Activated CD8-positive, alpha-beta T cell treated with anti-CD3 and anti-CD28 coated beads, Interleukin-2, amount 10 ng/mL, durations not matched to agents 7 days and 5 days (primary cell): ENCODE measurements around the gene CMIP. TPM values are rescaled to one million over a fixed set of nuclear protein-coding genes. Genes with fewer than 3 reads are reported as not detected.

Experiments
- ATAC-seq: fragments of 150-1000 bp; cut with Tn5 transposase; one replicate; pipeline ENCODE4 v1.10.0; 2021; ENCODE audit warnings: moderate library complexity
- CTCF ChIA-PET: fragments of 350-600 bp; sonication (Branson Sonifier 250); formaldehyde crosslinking; loops from one replicate; lab custom pipeline; 2021; ENCODE audit warnings: antibody characterized with exemption; lab: Charles Lee
- POLR2A ChIA-PET: fragments of 350-600 bp; sonication (Branson Sonifier 250); formaldehyde crosslinking; loops from one replicate; lab custom pipeline; 2021; ENCODE audit warnings: antibody characterized with exemption; lab: Charles Lee
- DNase-seq: peaks from one replicate; pipeline ENCODE4 v3.0.0-alpha.2; 2020
- H3K27ac Mint-ChIP-seq: one replicate; pipeline ENCODE4 v1.8.0; 2021; ENCODE audit warnings: mild to moderate bottlenecking, mixed read lengths
- H3K27me3 Mint-ChIP-seq: one replicate; pipeline ENCODE4 v1.8.0; 2021; ENCODE audit warnings: low read depth, mixed read lengths
- H3K36me3 Mint-ChIP-seq: one replicate; pipeline ENCODE4 v1.8.0; 2021; ENCODE audit warnings: low read depth, mixed read lengths
- H3K4me1 Mint-ChIP-seq: one replicate; pipeline ENCODE4 v1.8.0; 2021; ENCODE audit warnings: low read depth, mixed read lengths
- H3K4me3 Mint-ChIP-seq: one replicate; pipeline ENCODE4 v1.8.0; 2021; ENCODE audit warnings: mild to moderate bottlenecking, mixed read lengths
- H3K9me3 Mint-ChIP-seq: one replicate; pipeline ENCODE4 v1.8.0; 2022; ENCODE audit warnings: mixed read lengths; ENCODE audit not compliant: insufficient read depth
- total RNA-seq, 2 experiments: library from RNA; stranded (reverse); gene quantifications; one replicate each; pipeline ENCODE4 v1.2.3, GENCODE V29; 2021

CMIP gene
- total RNA-seq, 2 experiments from 2014 or later: 62.5 to 70.4 TPM

DNA sequence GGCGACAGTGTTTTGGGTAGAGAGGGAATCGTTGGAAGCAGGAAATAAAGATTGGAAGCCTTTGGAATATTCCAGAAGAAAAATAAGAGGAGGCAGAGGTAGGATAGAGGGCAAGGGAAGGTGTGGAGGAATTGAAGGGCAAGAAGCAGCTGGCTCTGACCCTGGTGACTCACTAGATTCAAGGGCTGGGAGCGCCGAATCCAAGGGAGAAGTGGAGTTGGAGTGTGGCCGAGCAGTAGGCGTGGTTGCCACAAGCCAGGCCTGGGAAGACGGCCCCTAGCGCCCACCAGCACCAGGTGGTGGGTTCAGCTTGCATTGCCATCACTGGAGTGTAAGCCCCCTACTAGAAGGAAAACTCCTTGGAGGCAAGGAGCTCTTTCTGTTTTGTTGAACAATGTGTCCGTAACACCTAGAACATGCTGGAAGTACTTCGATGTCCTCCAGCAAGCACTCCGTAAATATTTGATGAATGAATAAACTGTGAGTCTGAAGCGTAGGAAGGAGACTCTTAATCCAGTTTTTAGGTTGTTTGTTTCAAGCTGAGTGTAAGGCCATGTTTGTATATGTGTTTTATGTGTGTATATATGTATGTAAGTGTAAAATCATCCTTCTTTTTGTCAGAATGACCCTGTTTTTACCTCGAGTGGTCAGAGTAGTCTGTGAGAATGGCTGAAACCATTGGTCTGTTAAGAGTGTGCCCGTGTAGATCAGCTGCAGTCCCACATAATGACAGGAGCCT is 139.5 kb downstream of the CMIP start:
- peaks cover 6% of the 10 kb centered on the region for H3K36me3 Mint-ChIP-seq
- H3K27ac Mint-ChIP-seq: no peak overlapping the region
- no peak overlapping the region for H3K4me3 Mint-ChIP-seq
- no peaks in the 10 kb centered on the region for H3K27me3 Mint-ChIP-seq
- ChIA-PET POLR2A (no interaction called here), CTCF (no interaction called here)
- H3K4me1 Mint-ChIP-seq: no peaks in the 10 kb centered on the region
- ATAC-seq: no peak
- no peak for DNase-seq
- no peaks in the 10 kb centered on the region for H3K9me3 Mint-ChIP-seq

DNA sequence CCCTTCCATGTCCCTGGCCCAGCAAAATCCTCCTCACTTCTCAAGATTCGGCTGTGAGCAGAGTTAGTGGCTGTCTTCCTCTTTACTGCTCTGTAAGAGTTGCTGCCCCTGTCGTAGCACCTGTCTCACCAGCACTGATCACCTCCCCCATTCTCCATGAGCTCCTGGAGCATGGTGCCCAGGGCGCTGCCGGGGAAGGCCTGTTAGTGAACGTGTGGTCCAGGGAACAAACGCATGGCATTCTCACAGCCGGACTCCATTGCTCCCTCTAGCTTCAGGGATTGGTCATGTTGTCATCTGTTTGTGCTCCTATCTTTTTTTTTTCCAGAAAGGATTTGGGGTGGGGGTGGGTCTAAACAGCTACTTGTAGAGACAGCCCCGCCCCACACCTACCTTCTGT is 141.2 kb downstream of the CMIP start:
- ChIA-PET CTCF (no interaction called here), POLR2A (no interaction called here)
- H3K4me1 Mint-ChIP-seq: no peaks in the 10 kb centered on the region
- H3K27me3 Mint-ChIP-seq: no peaks in the 10 kb centered on the region
- H3K36me3 Mint-ChIP-seq: peaks cover 7% of the 10 kb centered on the region
- H3K27ac Mint-ChIP-seq: peak overlapping the region; percentile 41
- DNase-seq: no peak
- H3K4me3 Mint-ChIP-seq: no peak overlapping the region
- ATAC-seq: no peak
- no peaks in the 10 kb centered on the region for H3K9me3 Mint-ChIP-seq

DNA sequence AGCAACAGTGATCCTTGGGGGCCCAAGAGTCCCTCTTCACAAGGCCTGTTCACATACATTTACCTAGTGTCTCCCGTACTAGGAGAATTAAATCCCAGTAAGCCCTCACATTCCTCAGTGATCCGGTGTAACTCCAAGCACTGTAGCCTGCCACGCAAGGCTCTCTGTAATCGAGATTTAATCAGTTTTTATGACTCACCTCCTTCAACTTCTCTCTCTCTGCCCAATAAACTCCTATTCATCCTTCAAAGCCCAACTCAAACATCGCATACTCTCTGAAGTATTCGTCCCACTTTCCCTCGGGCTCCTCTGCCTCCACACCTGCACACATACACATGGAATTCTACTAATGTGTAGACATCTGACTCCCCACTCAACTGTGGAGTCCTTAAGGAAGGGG is 141.8 kb downstream of the CMIP start:
- Mint-ChIP-seq H3K9me3 (no peaks in the 10 kb centered on the region), H3K4me1 (no peaks in the 10 kb centered on the region), H3K27me3 (no peaks in the 10 kb centered on the region), H3K27ac (no peak overlapping the region), H3K36me3 (peaks cover 7% of the 10 kb centered on the region), H3K4me3 (no peak overlapping the region)
- DNase-seq: no peak
- POLR2A ChIA-PET: no interaction called here
- no peak for ATAC-seq
- CTCF ChIA-PET: no interaction called here

DNA sequence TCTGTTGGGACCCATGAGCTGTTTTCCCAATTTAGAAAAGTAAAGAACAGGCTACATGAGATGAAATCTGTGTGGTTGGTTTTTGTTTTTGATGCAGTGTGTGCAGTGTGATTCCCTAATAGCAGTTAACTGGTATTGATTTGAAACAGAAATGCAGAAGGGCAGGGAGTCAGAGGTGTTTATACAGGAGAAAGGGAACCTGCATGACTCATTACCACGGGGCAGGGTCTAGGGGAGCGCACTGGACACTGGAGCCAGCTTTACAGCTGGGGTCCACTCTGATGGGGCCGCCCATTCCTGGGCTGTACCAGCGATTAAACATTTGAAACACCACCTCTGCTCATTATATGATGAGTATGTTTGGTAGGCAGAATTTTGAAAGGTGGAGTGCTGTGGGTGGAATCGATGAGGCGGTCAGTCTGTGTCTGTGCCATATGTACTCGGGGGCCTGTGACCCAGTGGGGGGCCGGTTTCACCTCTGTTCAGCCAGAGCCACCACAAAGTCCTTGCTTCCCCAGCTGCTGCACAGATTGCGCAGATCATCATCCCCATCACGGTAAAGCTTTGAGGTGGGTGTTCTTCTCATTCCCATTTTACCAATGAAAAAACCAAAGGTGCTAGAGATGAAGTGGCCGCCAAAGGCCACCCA is 142.5 kb downstream of the CMIP start:
- H3K27ac Mint-ChIP-seq: no peak overlapping the region
- POLR2A ChIA-PET: no interaction called here
- CTCF ChIA-PET: interaction anchor here (0.5 kb wide), 1 partner anchor 383 kb away, joined by 3 read pairs; no protein-coding TSS in a partner anchor

DNA sequence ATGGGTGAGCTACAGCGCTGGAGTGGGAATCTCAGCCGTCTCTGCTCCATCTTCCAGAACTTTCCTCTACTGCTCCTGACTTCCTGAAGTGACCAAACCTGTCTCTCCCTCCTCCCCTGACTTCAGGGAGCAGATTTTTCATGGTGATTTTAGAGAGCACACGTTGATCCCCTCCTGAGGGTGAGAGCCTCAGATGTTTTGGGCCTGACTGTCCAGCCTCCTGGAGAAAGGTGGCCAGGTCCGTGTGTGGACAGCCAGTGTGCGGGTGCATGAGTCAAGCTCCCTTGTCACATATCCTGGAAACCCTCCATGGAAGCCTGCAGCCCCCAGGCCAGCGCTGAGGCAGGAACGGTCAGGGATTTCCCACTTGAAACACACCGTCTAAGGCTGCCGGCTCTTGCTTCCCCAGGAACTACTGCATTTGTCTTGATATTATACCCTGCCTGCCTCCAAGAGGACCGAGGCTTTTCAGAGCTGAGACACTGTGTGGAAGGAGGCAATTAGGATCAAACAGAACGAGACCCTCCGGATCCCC is 143.1 kb downstream of the CMIP start:
- no peak overlapping the region for H3K4me3 Mint-ChIP-seq
- H3K9me3 Mint-ChIP-seq: no peaks in the 10 kb centered on the region
- ATAC-seq: no peak
- POLR2A ChIA-PET: interaction anchor here (0.6 kb wide), 1 partner anchor 88 kb away, joined by 5 read pairs; no protein-coding TSS in a partner anchor
- no peak overlapping the region for H3K27ac Mint-ChIP-seq
- H3K4me1 Mint-ChIP-seq: no peaks in the 10 kb centered on the region
- H3K27me3 Mint-ChIP-seq: no peaks in the 10 kb centered on the region
- peaks cover 7% of the 10 kb centered on the region for H3K36me3 Mint-ChIP-seq
- DNase-seq: no peak
- CTCF ChIA-PET: interaction anchor here (0.5 kb wide), 1 partner anchor 384 kb away, joined by 3 read pairs; no protein-coding TSS in a partner anchor

More for the DNA sequence above, 142.5 kb downstream of the CMIP start:
- no peak overlapping the region for H3K4me3 Mint-ChIP-seq
- ATAC-seq (no peak), DNase-seq (no peak)
- no peaks in the 10 kb centered on the region for H3K4me1 Mint-ChIP-seq
- no peaks in the 10 kb centered on the region for H3K27me3 Mint-ChIP-seq
- H3K9me3 Mint-ChIP-seq: no peaks in the 10 kb centered on the region
- peaks cover 7% of the 10 kb centered on the region for H3K36me3 Mint-ChIP-seq

DNA sequence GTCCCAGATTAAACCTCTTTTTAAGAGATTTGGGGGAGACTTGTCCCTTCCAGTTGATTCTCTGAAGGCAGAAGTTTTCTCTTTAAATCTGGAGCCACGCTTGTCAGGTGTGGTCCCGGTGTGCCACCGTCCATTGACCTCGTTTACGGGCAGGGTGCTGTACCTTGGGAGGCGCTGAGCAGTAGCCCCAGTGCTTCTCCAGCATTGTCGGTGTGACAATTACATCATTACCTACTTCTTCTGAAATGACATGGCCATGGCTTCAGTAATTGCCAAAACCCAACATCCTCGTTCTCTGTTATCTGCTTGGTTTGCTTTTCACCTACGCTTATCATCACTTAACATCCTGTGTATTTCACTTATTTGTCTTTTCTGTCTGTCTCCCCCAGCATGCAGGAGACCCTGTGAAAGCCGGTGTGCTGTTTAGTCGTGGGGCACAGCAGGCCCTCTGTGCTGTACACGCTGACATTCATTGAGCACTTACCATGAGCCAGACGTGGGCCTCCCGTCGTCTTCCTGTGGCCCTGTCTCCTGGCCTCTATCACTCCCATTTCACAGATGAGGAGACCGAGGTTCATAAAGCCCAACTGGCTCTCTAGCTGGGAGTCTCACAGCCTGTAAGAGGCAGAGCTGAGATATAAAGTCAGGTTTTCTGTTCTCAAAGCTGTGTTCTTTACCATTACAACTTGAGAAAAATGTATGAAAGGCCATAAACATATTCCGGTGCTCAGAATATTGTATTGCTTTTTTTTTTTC is 143.9 kb downstream of the CMIP start:
- CTCF ChIA-PET: no interaction called here
- POLR2A ChIA-PET: interaction anchor here (0.6 kb wide), 2 partner anchors 22 to 87 kb away, joined by 4 to 5 read pairs; no protein-coding TSS in a partner anchor
- ATAC-seq (no peak), DNase-seq (no peak)
- H3K36me3 Mint-ChIP-seq: peaks cover 7% of the 10 kb centered on the region
- H3K4me1 Mint-ChIP-seq: no peaks in the 10 kb centered on the region
- no peak overlapping the region for H3K27ac Mint-ChIP-seq
- no peaks in the 10 kb centered on the region for H3K27me3 Mint-ChIP-seq
- H3K9me3 Mint-ChIP-seq: no peaks in the 10 kb centered on the region
- no peak overlapping the region for H3K4me3 Mint-ChIP-seq

DNA sequence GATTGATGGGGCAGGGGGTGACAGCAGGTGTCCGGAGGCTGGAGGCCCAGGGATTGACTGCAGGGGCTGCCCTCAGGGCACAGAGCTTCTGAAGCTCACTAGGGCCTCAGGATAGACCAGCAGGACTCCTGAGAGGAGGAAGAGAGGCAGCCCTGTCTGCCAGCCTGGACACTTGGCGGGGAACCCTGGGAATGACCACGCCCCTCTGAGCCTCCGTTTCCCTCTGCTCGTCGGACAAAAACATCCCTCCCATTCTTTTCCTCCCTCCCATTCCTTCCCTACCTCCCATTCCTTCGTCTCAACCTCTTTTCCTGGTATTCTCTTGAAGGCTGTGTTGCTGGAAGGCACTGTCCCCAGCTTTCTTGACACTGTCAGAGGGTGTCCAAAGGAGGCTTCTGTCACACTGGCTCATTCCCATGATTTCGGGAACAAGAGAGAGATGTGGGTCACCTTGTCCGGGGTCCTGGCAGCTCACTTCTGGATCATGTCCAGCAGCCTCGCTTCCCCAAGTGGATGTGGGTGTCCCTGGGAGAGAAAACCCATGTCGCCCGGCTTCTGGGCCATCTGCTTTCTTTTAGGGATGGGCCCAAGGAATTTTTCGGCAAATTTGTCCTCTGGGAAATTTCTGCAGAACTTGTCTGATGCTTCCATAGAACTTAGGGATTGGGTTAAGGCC is 145.5 kb downstream of the CMIP start:
- Mint-ChIP-seq H3K36me3 (peaks cover 2% of the 10 kb centered on the region), H3K4me3 (no peak overlapping the region), H3K27me3 (no peaks in the 10 kb centered on the region), H3K9me3 (no peaks in the 10 kb centered on the region), H3K4me1 (peaks cover under 1% of the 10 kb centered on the region), H3K27ac (no peak overlapping the region)
- no peak for DNase-seq
- ChIA-PET CTCF (interaction anchor here (1.5 kb wide), 1 partner anchor 8 kb away, joined by 3 read pairs; no protein-coding TSS in a partner anchor), POLR2A (no interaction called here)
- ATAC-seq: no peak

DNA sequence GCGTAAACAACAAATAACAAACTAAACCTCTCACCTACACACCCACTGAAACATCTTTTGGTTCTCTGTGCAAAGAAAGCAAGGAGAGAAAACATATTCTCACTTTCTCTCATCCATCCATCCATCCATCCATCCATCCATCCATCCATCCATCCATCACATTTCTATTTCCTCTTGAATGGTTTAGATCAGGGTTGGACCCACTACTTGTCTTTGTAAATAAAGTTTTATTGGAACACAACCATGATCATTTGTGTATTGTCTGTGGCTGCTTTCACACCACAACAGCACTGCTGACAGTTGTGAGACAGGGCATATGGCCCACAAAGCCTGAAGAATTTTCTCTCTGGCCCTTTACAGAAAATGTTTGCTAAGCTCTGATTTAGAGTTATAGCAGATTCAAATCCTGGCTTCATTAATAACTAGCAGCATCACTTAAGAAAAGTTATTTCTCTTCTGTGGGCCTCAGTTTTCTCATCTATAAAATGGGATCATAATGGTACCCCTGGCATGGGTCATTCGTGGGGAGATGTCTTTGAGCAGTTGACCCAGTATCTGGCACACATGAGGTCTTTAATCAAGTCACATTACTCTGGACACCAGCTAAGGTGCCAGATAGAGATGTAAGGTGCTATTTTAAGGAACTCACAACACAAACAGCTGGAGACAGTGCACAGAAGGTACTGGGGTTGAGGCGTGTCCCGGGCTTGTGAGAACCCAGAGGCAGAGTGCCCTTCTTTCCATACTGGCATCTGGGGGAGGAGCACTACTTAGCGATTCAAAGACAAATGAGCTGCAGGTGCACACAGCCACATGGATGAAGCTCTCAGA is 146.3 kb downstream of the CMIP start:
- DNase-seq (no peak), ATAC-seq (no peak)
- H3K4me1 Mint-ChIP-seq: peaks cover 9% of the 10 kb centered on the region
- POLR2A ChIA-PET: interaction anchor here (0.6 kb wide), 1 partner anchor 48 kb away, joined by 3 read pairs; no protein-coding TSS in a partner anchor
- peaks cover 2% of the 10 kb centered on the region for H3K36me3 Mint-ChIP-seq
- H3K4me3 Mint-ChIP-seq: no peak overlapping the region
- CTCF ChIA-PET: interaction anchor here (1.5 kb wide), 1 partner anchor 8 kb away, joined by 3 read pairs; no protein-coding TSS in a partner anchor
- no peaks in the 10 kb centered on the region for H3K27me3 Mint-ChIP-seq
- H3K27ac Mint-ChIP-seq: no peak overlapping the region
- H3K9me3 Mint-ChIP-seq: no peaks in the 10 kb centered on the region

DNA sequence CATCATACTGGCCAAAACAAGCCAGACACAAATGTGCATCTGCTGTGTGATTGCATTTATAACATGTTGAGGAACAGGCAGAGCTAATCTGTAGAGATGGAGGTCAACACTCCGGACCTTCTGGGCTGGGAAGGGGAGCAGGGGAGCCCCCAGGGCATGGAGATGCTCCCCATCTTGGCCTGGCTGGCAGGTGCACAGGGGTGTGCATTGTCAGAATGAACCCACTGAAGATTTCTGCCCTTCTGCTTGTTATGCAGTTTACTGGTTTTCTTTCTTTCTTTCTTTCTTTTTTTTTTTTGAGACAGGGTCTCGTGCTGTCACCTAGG is 146.9 kb downstream of the CMIP start:
- Mint-ChIP-seq H3K27ac (no peak overlapping the region), H3K27me3 (no peaks in the 10 kb centered on the region), H3K4me1 (peaks cover 9% of the 10 kb centered on the region), H3K4me3 (no peak overlapping the region), H3K36me3 (peaks cover 2% of the 10 kb centered on the region), H3K9me3 (no peaks in the 10 kb centered on the region)
- POLR2A ChIA-PET: interaction anchor here (0.6 kb wide), 1 partner anchor 49 kb away, joined by 3 read pairs; no protein-coding TSS in a partner anchor
- CTCF ChIA-PET: interaction anchor here (1.5 kb wide), 1 partner anchor 9 kb away, joined by 3 read pairs; no protein-coding TSS in a partner anchor
- ATAC-seq (no peak), DNase-seq (no peak)

DNA sequence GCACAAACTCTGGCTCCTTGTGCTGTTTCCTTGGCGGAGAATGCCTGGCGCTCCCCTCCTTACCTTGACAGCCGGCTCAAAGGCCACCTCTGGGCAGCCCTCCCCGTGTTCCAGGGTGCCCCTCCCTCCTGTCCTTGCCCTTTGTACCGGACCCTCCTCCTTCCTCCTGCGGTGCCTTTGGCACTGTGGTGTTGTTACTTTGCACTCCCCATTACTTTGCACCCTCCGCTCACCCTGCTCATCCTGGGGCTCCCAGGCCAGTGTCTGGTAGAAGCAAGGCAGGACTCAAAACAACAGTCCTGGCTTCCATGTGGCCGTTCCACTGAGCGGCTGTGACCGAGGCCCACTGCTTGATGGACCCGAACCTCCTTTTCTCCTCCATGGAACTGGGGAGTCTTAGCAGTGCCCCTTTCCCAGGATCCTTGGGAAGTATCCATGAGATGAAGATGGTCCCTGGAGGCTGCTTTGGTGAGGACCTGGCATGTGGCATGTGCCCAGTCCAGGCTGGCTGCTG is 147.8 kb downstream of the CMIP start:
- DNase-seq: no peak
- ATAC-seq: no peak
- no peak overlapping the region for H3K27ac Mint-ChIP-seq
- H3K9me3 Mint-ChIP-seq: no peaks in the 10 kb centered on the region
- H3K27me3 Mint-ChIP-seq: no peaks in the 10 kb centered on the region
- peaks cover 2% of the 10 kb centered on the region for H3K36me3 Mint-ChIP-seq
- peaks cover 9% of the 10 kb centered on the region for H3K4me1 Mint-ChIP-seq
- ChIA-PET POLR2A (no interaction called here), CTCF (no interaction called here)
- no peak overlapping the region for H3K4me3 Mint-ChIP-seq
